HepG2 (cell line): ENCODE data around the gene INSRR. TPM values are rescaled to one million over a fixed set of nuclear protein-coding genes. Genes with fewer than 3 reads are reported as not detected.

Source experiments
- ATAC-seq: fragments of 200-7000 bp; cut with Tn5 transposase; 3 replicates; pipeline ENCODE4 v1.9.1; 2020; ENCODE audit warnings: mild to moderate bottlenecking, moderate library complexity
- BruUV-seq: library from RNA; stranded (reverse); fragments of 400-500 nt; replicated peaks from 2 replicates; lab custom pipeline; 2021; lab: Mats Ljungman, UMichigan
- CTCF ChIA-PET: fragments of 300-600 bp; formaldehyde crosslinking; extraction: SDS; loops from one replicate; lab custom pipeline; 2021; ENCODE audit warnings: low total read pairs, inconsistent platforms, low intra/inter-chr PET ratio; lab: Yijun Ruan, JAX
- POLR2A ChIA-PET: fragments of 350-600 bp; sonication (Branson Sonifier 250); formaldehyde crosslinking; loops from one replicate; lab custom pipeline; 2020; ENCODE audit warnings: antibody characterized with exemption, inconsistent platforms; lab: Yijun Ruan, JAX
- DNase-seq: peaks from one replicate; pipeline ENCODE4 v3.0.0-alpha.2; 2015; ENCODE audit warnings: low spot score
- FAIRE-seq: peaks from 3 replicates; lab custom pipeline; 2011; peaks lifted over from hg19 to GRCh38; lab: Jason Lieb, UNC
- H2AFZ ChIP-seq: one replicate; pipeline ENCODE4 v1.6.1; 2011; ENCODE audit warnings: low read length, inconsistent platforms
- H3K27ac ChIP-seq: fragments of 300-600 bp; 3 replicates; pipeline ENCODE4 v1.8.0; 2011; ENCODE audit warnings: mixed run types, mild to moderate bottlenecking, mixed read lengths, low read length, inconsistent platforms; ENCODE audit not compliant: insufficient read depth; ENCODE audit errors: extremely low read length
- H3K27me3 ChIP-seq, 2 experiments: fragments of 200-600 bp in 1 of 2; 2 replicates in 1 of 2; 3 replicates in 1 of 2; pipeline versions ENCODE4 v1.6.0 to v1.8.0; 2011; ENCODE audit warnings: low read length in 2 of 2, mild to moderate bottlenecking in 2 of 2, moderate library complexity in 2 of 2, inconsistent platforms in 1 of 2; ENCODE audit not compliant: insufficient read depth in 2 of 2, control insufficient read depth in 1 of 2
- H3K36me3 ChIP-seq, 2 experiments: fragments of 200-600 bp in 1 of 2; replicated peaks in 1 of 2; 2 replicates in 1 of 2; 3 replicates in 1 of 2; pipeline versions ENCODE4 v1.5.1 to v1.8.0; 2011; ENCODE audit warnings: low read length in 2 of 2, inconsistent platforms in 1 of 2; ENCODE audit not compliant: insufficient read depth in 2 of 2, control insufficient read depth in 1 of 2
- H3K4me1 ChIP-seq: 2 replicates; pipeline ENCODE4 v1.5.1; 2012; ENCODE audit warnings: low read length, inconsistent platforms; ENCODE audit not compliant: insufficient read depth
- H3K4me2 ChIP-seq: 2 replicates; pipeline ENCODE4 v1.6.0; 2011; ENCODE audit warnings: low read depth, low read length, inconsistent platforms
- H3K4me3 ChIP-seq, 3 experiments: fragments of 200-600 bp in 1 of 3; sonication (generic), shearing (Covaris generic) in 1 of 3; replicated peaks in 1 of 3; 2 replicates each; pipeline ENCODE4 v1.5.1; 2011 to 2016; ENCODE audit warnings: low read length in 3 of 3, inconsistent platforms in 2 of 3, low read depth in 2 of 3, mild to moderate bottlenecking in 2 of 3, control low read depth in 1 of 3, mixed read lengths in 1 of 3; ENCODE audit not compliant: insufficient read depth in 1 of 3
- H3K79me2 ChIP-seq: one replicate; pipeline ENCODE4 v1.6.1; 2011; ENCODE audit warnings: low read length, inconsistent platforms; ENCODE audit not compliant: insufficient read depth
- H3K9ac ChIP-seq: 2 replicates; pipeline ENCODE4 v1.6.0; 2011; ENCODE audit warnings: mild to moderate bottlenecking, low read depth, low read length, inconsistent platforms; ENCODE audit not compliant: insufficient read depth
- H3K9me3 ChIP-seq: 2 replicates; pipeline ENCODE4 v1.5.1; 2012; ENCODE audit warnings: mild to moderate bottlenecking, low read length
- H4K20me1 ChIP-seq: 2 replicates; pipeline ENCODE4 v1.6.0; 2011; ENCODE audit warnings: inconsistent platforms, mild to moderate bottlenecking, low read length, moderate library complexity; ENCODE audit not compliant: insufficient read depth
- CEBPG ChIP-seq: IDR thresholded peaks from 2 replicates; pipeline ENCODE4 v1.6.1; 2016
- ELK4 ChIP-seq: sonication (generic); formaldehyde crosslinking; IDR thresholded peaks from 2 replicates; pipeline ENCODE4 v1.9.0; 2021; ENCODE audit warnings: missing genetic modification reagents, borderline replicate concordance
- FIP1L1 ChIP-seq: fragments of 200-400 bp; formaldehyde crosslinking; IDR thresholded peaks from 2 replicates; pipeline ENCODE4 v1.6.1; 2018; ENCODE audit warnings: low read depth, mild to moderate bottlenecking, low read length, moderate library complexity, borderline replicate concordance; ENCODE audit not compliant: insufficient read depth
- GTF2F1 ChIP-seq: fragments of 150-350 bp; IDR thresholded peaks from 2 replicates; pipeline ENCODE4 v1.6.1; 2014; ENCODE audit warnings: low read length
- KAT7 ChIP-seq: IDR thresholded peaks from 2 replicates; pipeline ENCODE4 v1.6.1; 2018; ENCODE audit warnings: borderline replicate concordance, missing compliant biosample characterization
- KLF11 ChIP-seq: IDR thresholded peaks from 2 replicates; pipeline ENCODE4 v1.6.1; 2016; ENCODE audit warnings: missing compliant biosample characterization
- MAFK ChIP-seq, 2 experiments: IDR thresholded peaks in 1 of 2; conservative IDR thresholded peaks in 1 of 2; 2 replicates each; pipeline ENCODE4 v1.6.1; 2011; ENCODE audit warnings: improper control_type of control experiment in 2 of 2, low read length in 2 of 2
- ZBTB7B ChIP-seq: sonication (generic); formaldehyde crosslinking; IDR thresholded peaks from 2 replicates; pipeline ENCODE4 v1.4.0; 2020; ENCODE audit warnings: missing genetic modification reagents
- WGBS: methylation state at CpG from one replicate; pipeline ENCODE4 v1.1.6; 2017; ENCODE audit warnings: low lambda C conversion rate; 5-methylcytosine and 5-hydroxymethylcytosine counted together
- in situ Hi-C: cut with HindIII; loops from 2 replicates; pipeline ENCODE4 v1.10.0; 2017; ENCODE audit warnings: low pct_unique_long_range_greater_than_20kb; ENCODE audit not compliant: extremely low pct_ligation_motif_present
- intact Hi-C: fragments of 100-400 bp; cut with micrococcal nuclease; formaldehyde crosslinking; loops from one replicate; pipeline ENCODE4 v1.10.0; 2022; ENCODE audit not compliant: unreplicated experiment
- polyA plus RNA-seq, 8 experiments: library from polyadenylated mRNA; depleted of rRNA in 3 of 8; stranded (reverse) in 7 of 8; unstranded in 1 of 8; fragments of >200 nt; fragmentation: Illumina TruSeq in 4 of 8; extraction: Trizol in 4 of 8; gene quantifications; 2 replicates each; pipeline versions ENCODE4 v1.2.1 to v1.2.3, GENCODE V29; 2011 to 2016; ENCODE audit warnings: low read depth in 4 of 8, missing spikeins in 1 of 8, mixed read lengths in 1 of 8; ENCODE audit not compliant: insufficient read depth in 1 of 8
- total RNA-seq, 5 experiments: library from RNA; depleted of rRNA; stranded (reverse); fragments of >200 nt; fragmentation: Illumina TruSeq; extraction: Trizol; gene quantifications; 2 replicates each; pipeline ENCODE4 v1.2.3, GENCODE V29; 2016; ENCODE audit warnings: low read depth in 1 of 5

INSRR gene
- total and polyA plus RNA-seq, 2 of the 13 experiments (the other 11 are each of a cell fraction or from before 2014, with no cell fraction given) = not detected

GRCh38 chr1:156895455-156895812 is 36.5 kb upstream of the INSRR start:
- DNase-seq = no peak
- Histone ChIP-seq H3K9me3 (no peaks in the 10 kb centered on the region), H3K27me3 (peaks cover 4 to 77% of the 10 kb centered on the region in 2 experiments; a peak in 4 of 5 replicates), H3K4me1 (peaks cover 28% of the 10 kb centered on the region), H3K27ac (no peak overlapping the region), H3K36me3 (no peaks in the 10 kb centered on the region), H3K4me2 (no peak overlapping the region), H4K20me1 (no peaks in the 10 kb centered on the region), H2AFZ (no peak overlapping the region), H3K79me2 (no peaks in the 10 kb centered on the region), H3K4me3 (no peak overlapping the region), H3K9ac (no peak overlapping the region)
- WGBS = 39% methylated on average over 4 of the region's 4 CpGs
- TF ChIP-seq KAT7 (CRISPR knock-in tag) = no peak
- no peak for TF ChIP-seq ZBTB7B (CRISPR knock-in tag)
- no peak for TF ChIP-seq ELK4 (CRISPR knock-in tag)
- TF ChIP-seq KLF11 = no peak
- no peak for TF ChIP-seq FIP1L1
- TF ChIP-seq CEBPG = no peak
- TF ChIP-seq MAFK (conservative IDR thresholded peaks at IDR 0.05 in 1 of 2, IDR thresholded peaks at IDR 0.05 in 1 of 2; ENCODE audit: low read length in 2 of 2) = no peak
- TF ChIP-seq GTF2F1 = no peak
- intact Hi-C loops = no loop called here
- no peak for FAIRE-seq
- no TSS peak for BruUV-seq
- ChIA-PET CTCF (no interaction called here), POLR2A (no interaction called here)
- ATAC-seq = no peak
- in situ Hi-C loops = no loop called here
